K562 (cell line): ENCODE measurements around the gene LAPTM5. TPM values are rescaled to one million over a fixed set of nuclear protein-coding genes. Genes with fewer than 3 reads are reported as not detected.
A peak's percentile ranks its signal among the peaks of the same experiment; 100 is the strongest.

ENCODE experiments used
- ATF1 ChIP-seq, 2 experiments: fragments of 450-650 bp in 1 of 2; IDR thresholded peaks; 2 replicates each; pipeline ENCODE4 v1.6.1; 2016; ENCODE audit warnings: missing compliant biosample characterization in 1 of 2, missing genetic modification characterization in 1 of 2
- FOXK1 ChIP-seq: sonication (generic); formaldehyde crosslinking; IDR thresholded peaks from 2 replicates; pipeline ENCODE4 v1.8.0; 2022; ENCODE audit warnings: missing genetic modification reagents, mild to moderate bottlenecking, borderline replicate concordance
- MAZ ChIP-seq, 2 experiments: fragments of 450-650 bp in 1 of 2; sonication (generic) in 1 of 2; formaldehyde crosslinking; IDR thresholded peaks in 1 of 2; conservative IDR thresholded peaks in 1 of 2; 2 replicates each; pipeline versions ENCODE4 v1.4.0 to v1.5.0; 2020; ENCODE audit warnings: mild to moderate bottlenecking in 1 of 2, missing genetic modification reagents in 1 of 2
- NFYB ChIP-seq: IDR thresholded peaks from 2 replicates; pipeline ENCODE4 v1.6.1; 2011; ENCODE audit warnings: mild to moderate bottlenecking, moderate library complexity; ENCODE audit not compliant: insufficient read length; ENCODE audit errors: extremely low read depth
- PTRF ChIP-seq: fragments of 450-650 bp; IDR thresholded peaks from 2 replicates; pipeline ENCODE4 v1.6.1; 2016; ENCODE audit warnings: mild to moderate bottlenecking, missing genetic modification characterization, missing compliant biosample characterization
- SRSF3 ChIP-seq: fragments of 200-400 bp; formaldehyde crosslinking; IDR thresholded peaks from 2 replicates; pipeline ENCODE4 v1.6.1; 2016; ENCODE audit warnings: mild to moderate bottlenecking, low read length, moderate library complexity; ENCODE audit not compliant: insufficient read depth
- TRIM28 ChIP-seq: fragments of 450-650 bp; IDR thresholded peaks from 2 replicates; pipeline ENCODE4 v1.6.1; 2017
- ZNF57 ChIP-seq: fragments of 450-650 bp; formaldehyde crosslinking; IDR thresholded peaks from 2 replicates; pipeline ENCODE4 v1.4.0; 2020; ENCODE audit warnings: mild to moderate bottlenecking, moderate library complexity
- ZNF644 ChIP-seq: fragments of 200-800 bp; sonication (Bioruptor generic); IDR thresholded peaks from 2 replicates; pipeline ENCODE4 v1.6.1; 2016; ENCODE audit warnings: low read depth, missing genetic modification characterization, missing compliant biosample characterization
- polyA plus RNA-seq, 8 experiments: library from polyadenylated mRNA; depleted of rRNA in 4 of 8; stranded (reverse) in 5 of 8; unstranded in 3 of 8; fragments of >200 nt; fragmentation: Nextera tagmentation in 2 of 8; fragmentation: Illumina TruSeq in 1 of 8; extraction: Ambion mirVana in 2 of 8; extraction: Trizol in 1 of 8; gene quantifications; 2 replicates each; pipeline versions ENCODE4 v1.2.1 to v1.2.3, GENCODE V29; 2011 to 2014; ENCODE audit warnings: inconsistent platforms in 1 of 8, missing spikeins in 1 of 8
- total RNA-seq, 7 experiments: library from RNA; depleted of rRNA in 6 of 7; stranded (reverse); fragments of >200 nt in 6 of 7; fragmentation: Illumina TruSeq in 2 of 7; extraction: Trizol in 2 of 7; gene quantifications; 2 replicates each; pipeline versions ENCODE4 v1.2.1 to v1.2.3, GENCODE V29; 2011 to 2021; ENCODE audit warnings: low replicate concordance in 1 of 7
- TF ChIP-seq, protein P1 (sequence below): sonication (generic); formaldehyde crosslinking; IDR thresholded peaks from 2 replicates; pipeline ENCODE4 v1.8.1; 2023; ENCODE audit warnings: mild to moderate bottlenecking, missing genetic modification reagents
- TF ChIP-seq, protein P2 (sequence below), 3 experiments: IDR thresholded peaks in 2 of 3; conservative IDR thresholded peaks in 1 of 3; 2 replicates each; pipeline ENCODE4 v1.5.1; 2011 to 2012; ENCODE audit warnings: low read length in 3 of 3, mild to moderate bottlenecking in 3 of 3, control low read depth in 2 of 3, improper control_type of control experiment in 1 of 3, inconsistent platforms in 1 of 3, low read depth in 1 of 3, mixed read lengths in 1 of 3, moderate library complexity in 1 of 3; ENCODE audit not compliant: insufficient read depth in 2 of 3
- TF ChIP-seq, protein P3 (sequence below): fragments of 250-450 bp; sonication (Bioruptor Pico); IDR thresholded peaks from 2 replicates; pipeline ENCODE4 v1.5.0; 2020; ENCODE audit warnings: mild to moderate bottlenecking, borderline replicate concordance
- TF ChIP-seq, protein P4 (sequence below): fragments of 450-650 bp; formaldehyde crosslinking; conservative IDR thresholded peaks from 2 replicates; pipeline ENCODE4 v1.4.0; 2022; ENCODE audit warnings: mild to moderate bottlenecking, missing genetic modification characterization
- TF ChIP-seq, protein P5 (sequence below): fragments of 250-450 bp; sonication (Bioruptor Pico); IDR thresholded peaks from 2 replicates; pipeline ENCODE4 v1.5.0; 2021; ENCODE audit warnings: mild to moderate bottlenecking, moderate library complexity

The LAPTM5 gene
- total and polyA plus RNA-seq, 9 of the 15 experiments (the other 6 are each of a cell fraction or from before 2014, with no cell fraction given), result 2.4 to 47.3 (median 20.3) TPM

DNA sequence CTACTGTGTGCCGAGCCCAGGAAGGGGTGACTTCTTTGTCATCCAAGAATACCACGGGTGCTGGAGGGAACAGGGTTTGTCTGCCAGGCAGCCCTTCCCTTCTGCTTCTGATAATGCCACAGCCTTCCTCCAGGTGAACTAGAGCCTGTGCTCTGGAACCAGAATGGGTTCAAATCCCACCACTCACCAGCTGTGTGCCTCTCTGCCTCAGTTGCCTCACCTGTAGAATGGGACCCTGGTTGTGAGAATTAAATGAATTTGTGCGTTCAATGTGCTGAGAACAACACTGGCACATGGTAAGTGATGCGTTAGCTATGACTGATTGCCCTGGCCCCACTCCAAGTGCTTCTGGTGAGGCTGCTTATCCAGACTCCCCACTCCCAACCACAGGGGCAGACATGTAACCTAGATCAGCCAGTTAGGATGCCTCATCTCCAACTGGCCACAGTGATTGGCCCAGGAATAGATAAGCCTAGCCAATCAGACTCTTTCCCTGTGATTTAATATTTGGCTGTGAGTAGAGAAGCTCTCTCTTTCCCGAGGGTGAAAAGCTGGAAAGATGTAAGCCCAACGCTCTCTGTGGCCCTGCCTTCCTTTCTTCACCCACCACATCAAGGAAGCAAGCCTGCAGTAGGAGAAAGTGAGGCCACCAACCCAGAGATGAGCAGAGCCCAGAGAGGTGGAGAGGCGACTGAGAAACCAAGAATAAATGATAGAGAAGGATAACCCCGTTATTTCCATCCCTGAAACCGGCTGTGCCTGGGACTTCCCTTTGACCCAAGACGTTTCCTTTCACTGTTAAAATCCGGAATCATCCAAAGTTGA, 20.8 kb upstream of the LAPTM5 start (continued):
- TF ChIP-seq, protein P1, sequence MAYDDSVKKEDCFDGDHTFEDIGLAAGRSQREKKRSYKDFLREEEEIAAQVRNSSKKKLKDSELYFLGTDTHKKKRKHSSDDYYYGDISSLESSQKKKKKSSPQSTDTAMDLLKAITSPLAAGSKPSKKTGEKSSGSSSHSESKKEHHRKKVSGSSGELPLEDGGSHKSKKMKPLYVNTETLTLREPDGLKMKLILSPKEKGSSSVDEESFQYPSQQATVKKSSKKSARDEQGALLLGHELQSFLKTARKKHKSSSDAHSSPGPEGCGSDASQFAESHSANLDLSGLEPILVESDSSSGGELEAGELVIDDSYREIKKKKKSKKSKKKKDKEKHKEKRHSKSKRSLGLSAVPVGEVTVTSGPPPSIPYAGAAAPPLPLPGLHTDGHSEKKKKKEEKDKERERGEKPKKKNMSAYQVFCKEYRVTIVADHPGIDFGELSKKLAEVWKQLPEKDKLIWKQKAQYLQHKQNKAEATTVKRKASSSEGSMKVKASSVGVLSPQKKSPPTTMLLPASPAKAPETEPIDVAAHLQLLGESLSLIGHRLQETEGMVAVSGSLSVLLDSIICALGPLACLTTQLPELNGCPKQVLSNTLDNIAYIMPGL (CRISPR knock-in tag), result peak; percentile 86; the same call in 1 of the 2 replicates
- TF ChIP-seq NFYB (peak; percentile 95), MAZ (CRISPR knock-in tag; conservative IDR thresholded peaks at IDR 0.05 in 1 of 2, IDR thresholded peaks at IDR 0.05 in 1 of 2) (peak; percentile 70 to 84), ATF1 (CRISPR knock-in tag; IDR thresholded peaks at IDR 0.05) (no peak), ATF1 (tag; IDR thresholded peaks at IDR 0.05) (peak; percentile 94), SRSF3 (no peak; the same call in 1 of the 2 replicates), PTRF (tag) (peak; percentile 75), FOXK1 (peak; percentile 98; the same call in 1 of the 2 replicates), ZNF644 (tag) (peak; percentile 96), ZNF57 (no peak), TRIM28 (peak; percentile 67)
- TF ChIP-seq, protein P2, sequence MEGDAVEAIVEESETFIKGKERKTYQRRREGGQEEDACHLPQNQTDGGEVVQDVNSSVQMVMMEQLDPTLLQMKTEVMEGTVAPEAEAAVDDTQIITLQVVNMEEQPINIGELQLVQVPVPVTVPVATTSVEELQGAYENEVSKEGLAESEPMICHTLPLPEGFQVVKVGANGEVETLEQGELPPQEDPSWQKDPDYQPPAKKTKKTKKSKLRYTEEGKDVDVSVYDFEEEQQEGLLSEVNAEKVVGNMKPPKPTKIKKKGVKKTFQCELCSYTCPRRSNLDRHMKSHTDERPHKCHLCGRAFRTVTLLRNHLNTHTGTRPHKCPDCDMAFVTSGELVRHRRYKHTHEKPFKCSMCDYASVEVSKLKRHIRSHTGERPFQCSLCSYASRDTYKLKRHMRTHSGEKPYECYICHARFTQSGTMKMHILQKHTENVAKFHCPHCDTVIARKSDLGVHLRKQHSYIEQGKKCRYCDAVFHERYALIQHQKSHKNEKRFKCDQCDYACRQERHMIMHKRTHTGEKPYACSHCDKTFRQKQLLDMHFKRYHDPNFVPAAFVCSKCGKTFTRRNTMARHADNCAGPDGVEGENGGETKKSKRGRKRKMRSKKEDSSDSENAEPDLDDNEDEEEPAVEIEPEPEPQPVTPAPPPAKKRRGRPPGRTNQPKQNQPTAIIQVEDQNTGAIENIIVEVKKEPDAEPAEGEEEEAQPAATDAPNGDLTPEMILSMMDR (IDR thresholded peaks at IDR 0.05 in 2 of 3, conservative IDR thresholded peaks at IDR 0.05 in 1 of 3; ENCODE audit: insufficient read depth in 2 of 3, low read depth in 1 of 3, low read length in 3 of 3), result 0 out of 6 replicates have a peak, but pooled peaks of 1 of the 3 experiments have one; percentile 23
- TF ChIP-seq, protein P3, sequence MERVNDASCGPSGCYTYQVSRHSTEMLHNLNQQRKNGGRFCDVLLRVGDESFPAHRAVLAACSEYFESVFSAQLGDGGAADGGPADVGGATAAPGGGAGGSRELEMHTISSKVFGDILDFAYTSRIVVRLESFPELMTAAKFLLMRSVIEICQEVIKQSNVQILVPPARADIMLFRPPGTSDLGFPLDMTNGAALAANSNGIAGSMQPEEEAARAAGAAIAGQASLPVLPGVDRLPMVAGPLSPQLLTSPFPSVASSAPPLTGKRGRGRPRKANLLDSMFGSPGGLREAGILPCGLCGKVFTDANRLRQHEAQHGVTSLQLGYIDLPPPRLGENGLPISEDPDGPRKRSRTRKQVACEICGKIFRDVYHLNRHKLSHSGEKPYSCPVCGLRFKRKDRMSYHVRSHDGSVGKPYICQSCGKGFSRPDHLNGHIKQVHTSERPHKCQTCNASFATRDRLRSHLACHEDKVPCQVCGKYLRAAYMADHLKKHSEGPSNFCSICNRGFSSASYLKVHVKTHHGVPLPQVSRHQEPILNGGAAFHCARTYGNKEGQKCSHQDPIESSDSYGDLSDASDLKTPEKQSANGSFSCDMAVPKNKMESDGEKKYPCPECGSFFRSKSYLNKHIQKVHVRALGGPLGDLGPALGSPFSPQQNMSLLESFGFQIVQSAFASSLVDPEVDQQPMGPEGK (CRISPR knock-in tag), result peak; percentile 85
- TF ChIP-seq, protein P4, sequence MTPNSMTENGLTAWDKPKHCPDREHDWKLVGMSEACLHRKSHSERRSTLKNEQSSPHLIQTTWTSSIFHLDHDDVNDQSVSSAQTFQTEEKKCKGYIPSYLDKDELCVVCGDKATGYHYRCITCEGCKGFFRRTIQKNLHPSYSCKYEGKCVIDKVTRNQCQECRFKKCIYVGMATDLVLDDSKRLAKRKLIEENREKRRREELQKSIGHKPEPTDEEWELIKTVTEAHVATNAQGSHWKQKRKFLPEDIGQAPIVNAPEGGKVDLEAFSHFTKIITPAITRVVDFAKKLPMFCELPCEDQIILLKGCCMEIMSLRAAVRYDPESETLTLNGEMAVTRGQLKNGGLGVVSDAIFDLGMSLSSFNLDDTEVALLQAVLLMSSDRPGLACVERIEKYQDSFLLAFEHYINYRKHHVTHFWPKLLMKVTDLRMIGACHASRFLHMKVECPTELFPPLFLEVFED, result peak; percentile 32
- TF ChIP-seq, protein P5, sequence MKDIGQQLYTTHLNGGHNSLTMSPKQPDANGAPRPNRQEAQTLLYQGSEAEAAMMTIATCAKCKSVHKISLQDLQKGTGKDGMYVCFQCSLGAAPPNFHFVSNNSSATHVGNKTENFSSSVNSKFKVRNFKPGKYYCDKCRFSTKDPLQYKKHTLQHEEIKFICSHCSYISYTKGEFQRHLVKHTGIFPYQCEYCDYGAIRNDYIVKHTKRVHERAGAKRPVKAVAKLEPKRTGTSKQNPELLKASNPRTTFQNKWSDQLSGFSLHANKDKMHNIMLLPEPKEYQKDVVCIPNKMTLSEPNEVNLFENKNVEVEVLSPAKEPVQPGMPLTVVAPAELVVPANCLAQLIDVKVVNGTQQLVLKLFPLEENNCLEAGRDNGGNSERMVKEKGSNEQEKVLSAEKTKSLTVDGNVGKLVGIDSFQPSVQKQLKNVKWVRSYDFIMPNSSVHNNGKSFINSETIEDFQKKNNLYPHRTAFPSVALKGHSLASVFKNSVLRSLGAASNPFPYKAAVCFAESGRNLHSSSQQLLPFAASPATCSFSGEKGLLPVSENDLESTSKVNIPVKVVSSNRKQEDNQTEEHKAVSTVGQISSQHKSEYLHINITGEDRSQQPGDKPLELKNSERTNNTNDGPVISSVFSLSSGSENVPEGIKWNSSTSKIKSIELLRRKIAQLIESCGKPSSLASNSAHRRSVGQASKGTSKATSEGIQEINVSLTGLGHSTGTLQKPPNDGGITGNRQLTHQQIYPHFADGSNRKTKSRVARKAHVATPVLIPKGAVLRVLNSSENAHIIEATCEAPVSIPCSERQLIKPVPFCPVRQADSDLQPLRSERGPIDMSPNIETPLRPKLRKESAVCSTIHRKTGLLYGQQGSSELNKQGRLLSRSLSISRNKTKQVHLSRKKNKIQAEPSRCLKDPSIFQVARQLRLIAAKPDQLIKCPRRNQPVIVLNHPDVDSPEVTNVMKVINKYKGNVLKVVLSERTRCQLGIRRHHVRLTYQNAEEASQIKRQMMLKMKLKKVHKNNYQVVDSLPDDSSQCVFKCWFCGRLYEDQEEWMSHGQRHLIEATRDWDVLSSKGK (CRISPR knock-in tag), result no peak
